Testis (tissue), 3 donors: ENCODE measurements around the gene CACNB2. TPM values are rescaled to one million over a fixed set of nuclear protein-coding genes. Genes with fewer than 3 reads are reported as not detected.

Source experiments
- DNase-seq: peaks from one replicate; pipeline ENCODE4 v3.0.0-alpha.2; 2019
- H3K27ac ChIP-seq, 2 donors: fragments of 200-600 bp; sonication (generic); one replicate each; pipeline ENCODE4 v1.5.1; 2019
- H3K27me3 ChIP-seq: fragments of 200-600 bp; sonication (generic); one replicate; pipeline ENCODE4 v1.5.1; 2019
- H3K36me3 ChIP-seq: fragments of 200-600 bp; sonication (generic); one replicate; pipeline ENCODE4 v1.5.1; 2017; ENCODE audit warnings: low read depth; ENCODE audit errors: missing control alignments
- H3K4me1 ChIP-seq: fragments of 200-600 bp; sonication (generic); one replicate; pipeline ENCODE4 v1.5.1; 2019
- H3K4me3 ChIP-seq, 2 donors: fragments of 200-600 bp; sonication (generic); one replicate each; pipeline ENCODE4 v1.5.1; 2017 to 2019
- H3K9me3 ChIP-seq: fragments of 200-600 bp; sonication (generic); one replicate; pipeline ENCODE4 v1.5.1; 2017
- POLR2A ChIP-seq: fragments of 450-650 bp; IDR thresholded peaks from one replicate; pipeline ENCODE4 v1.6.1; 2017; ENCODE audit warnings: antibody characterized with exemption, mild to moderate bottlenecking, moderate library complexity
- WGBS, 2 donors: methylation state at CpG; one replicate each; pipeline ENCODE4 v1.1.5; 2018; 5-methylcytosine and 5-hydroxymethylcytosine counted together
- intact Hi-C: fragments of 100-400 bp; cut with DNase I; formaldehyde crosslinking; loops from one replicate; pipeline ENCODE4 v1.15.1; 2023; ENCODE audit warnings: low total_unique reads
- polyA plus RNA-seq: library from polyadenylated mRNA; stranded (reverse); fragments of 350-450 nt; fragmentation: Illumina TruSeq; extraction: RNeasy Lipid Tissue Mini Kit (QIAGEN cat#74804); gene quantifications from one replicate; pipeline ENCODE4 v1.2.3, GENCODE V29; 2014; ENCODE audit warnings: low read depth, low replicate concordance; ENCODE audit not compliant: insufficient read depth
- total RNA-seq, 2 donors: library from RNA; depleted of rRNA; stranded (reverse); fragments of >200 nt; gene quantifications; one replicate each; pipeline ENCODE4 v1.2.3, GENCODE V29; 2016
- TF ChIP-seq, protein P1 (sequence below), 3 experiments: fragments of 450-650 bp in 2 of 3; fragments of 200-600 bp in 1 of 3; sonication (generic) in 1 of 3; IDR thresholded peaks; one replicate each; pipeline ENCODE4 v1.5.1; 2016 to 2019; ENCODE audit warnings: antibody characterized with exemption in 3 of 3, mild to moderate bottlenecking in 2 of 3, moderate library complexity in 1 of 3

Gene CACNB2
- total and polyA plus RNA-seq, 3 donors from 2014 or later: 1.3 to 4.8 (median 1.4) TPM

DNA sequence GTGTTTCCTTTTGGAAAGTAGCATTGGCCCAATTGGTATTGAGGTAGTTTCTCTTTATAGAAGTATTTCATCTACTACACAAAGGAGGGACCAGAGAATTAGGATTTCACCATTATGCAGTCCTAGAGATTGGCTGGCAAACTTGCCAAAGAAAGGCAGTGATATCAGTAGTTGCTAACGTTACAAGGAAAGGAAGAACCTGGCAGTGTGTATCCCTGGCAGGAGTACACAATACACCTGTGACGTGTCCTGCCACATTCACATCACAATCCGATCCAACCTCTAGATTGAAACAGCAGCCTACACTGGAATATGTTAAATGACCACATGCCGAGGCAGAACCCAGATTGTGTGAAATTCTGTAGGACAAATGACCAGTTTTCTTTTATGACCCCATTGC, 81.7 kb downstream of the CACNB2 start:
- intact Hi-C loops: no loop called here
- no peak overlapping the region for H3K27ac ChIP-seq
- peaks cover 11% of the 10 kb centered on the region for H3K4me1 ChIP-seq
- H3K4me3 ChIP-seq: no peak overlapping the region
- no peaks in the 10 kb centered on the region for H3K9me3 ChIP-seq
- TF ChIP-seq POLR2A: no peak
- TF ChIP-seq, protein P1, sequence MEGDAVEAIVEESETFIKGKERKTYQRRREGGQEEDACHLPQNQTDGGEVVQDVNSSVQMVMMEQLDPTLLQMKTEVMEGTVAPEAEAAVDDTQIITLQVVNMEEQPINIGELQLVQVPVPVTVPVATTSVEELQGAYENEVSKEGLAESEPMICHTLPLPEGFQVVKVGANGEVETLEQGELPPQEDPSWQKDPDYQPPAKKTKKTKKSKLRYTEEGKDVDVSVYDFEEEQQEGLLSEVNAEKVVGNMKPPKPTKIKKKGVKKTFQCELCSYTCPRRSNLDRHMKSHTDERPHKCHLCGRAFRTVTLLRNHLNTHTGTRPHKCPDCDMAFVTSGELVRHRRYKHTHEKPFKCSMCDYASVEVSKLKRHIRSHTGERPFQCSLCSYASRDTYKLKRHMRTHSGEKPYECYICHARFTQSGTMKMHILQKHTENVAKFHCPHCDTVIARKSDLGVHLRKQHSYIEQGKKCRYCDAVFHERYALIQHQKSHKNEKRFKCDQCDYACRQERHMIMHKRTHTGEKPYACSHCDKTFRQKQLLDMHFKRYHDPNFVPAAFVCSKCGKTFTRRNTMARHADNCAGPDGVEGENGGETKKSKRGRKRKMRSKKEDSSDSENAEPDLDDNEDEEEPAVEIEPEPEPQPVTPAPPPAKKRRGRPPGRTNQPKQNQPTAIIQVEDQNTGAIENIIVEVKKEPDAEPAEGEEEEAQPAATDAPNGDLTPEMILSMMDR (IDR thresholded peaks at IDR 0.05): no peak
- DNase-seq: no peak
- WGBS, 2 donors: 51 to 56% methylated on average over 4 of the region's 4 CpGs
- no peaks in the 10 kb centered on the region for H3K36me3 ChIP-seq
- no peaks in the 10 kb centered on the region for H3K27me3 ChIP-seq

- TF ChIP-seq POLR2A: no peak
- TF ChIP-seq, protein P1 (IDR thresholded peaks at IDR 0.05): no peak
- WGBS, 2 donors: 62 to 83% methylated on average over 3 of the region's 3 CpGs
- Histone ChIP-seq H3K27ac (no peak overlapping the region), H3K27me3 (no peaks in the 10 kb centered on the region), H3K9me3 (no peaks in the 10 kb centered on the region), H3K4me3 (no peak overlapping the region), H3K4me1 (peaks cover 11% of the 10 kb centered on the region), H3K36me3 (no peaks in the 10 kb centered on the region)
- intact Hi-C loops: no loop called here
- DNase-seq: no peak
Measured at GRCh38 chr10:18222866-18223265, 82.6 kb downstream of the CACNB2 start.

DNA sequence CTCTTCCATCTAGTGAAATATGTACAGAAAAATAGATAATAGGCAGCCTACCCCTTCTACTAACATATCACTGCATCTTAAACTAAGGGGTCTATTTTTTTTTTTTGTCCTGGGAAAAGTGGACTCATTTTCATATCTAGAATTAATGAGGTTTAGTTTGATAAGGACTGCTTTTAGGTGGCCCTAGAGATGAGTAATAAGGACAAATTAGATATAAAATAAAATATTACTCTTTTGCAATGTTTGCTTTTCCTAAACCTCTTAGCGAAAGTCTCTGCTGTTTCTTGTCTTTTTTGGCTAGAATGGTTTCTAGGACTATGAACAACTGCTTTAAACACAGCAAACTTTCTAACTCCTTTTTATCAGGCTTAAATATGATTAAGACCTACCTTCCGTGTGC, 83.7 kb downstream of the CACNB2 start:
- intact Hi-C loops: no loop called here
- 54 to 58% methylated on average over 2 of the region's 2 CpGs for WGBS, 2 donors
- H3K27ac ChIP-seq: peak overlapping the region in 1 of 2 donors; percentile 61
- DNase-seq: no peak
- no peaks in the 10 kb centered on the region for H3K27me3 ChIP-seq
- no peak overlapping the region for H3K4me3 ChIP-seq
- TF ChIP-seq POLR2A: no peak
- TF ChIP-seq, protein P1 (IDR thresholded peaks at IDR 0.05): no peak
- H3K9me3 ChIP-seq: no peaks in the 10 kb centered on the region
- peaks cover 11% of the 10 kb centered on the region for H3K4me1 ChIP-seq
- no peaks in the 10 kb centered on the region for H3K36me3 ChIP-seq

- Histone ChIP-seq H3K4me1 (peaks cover 11% of the 10 kb centered on the region), H3K9me3 (no peaks in the 10 kb centered on the region), H3K27me3 (no peaks in the 10 kb centered on the region), H3K27ac (peak overlapping the region in 1 of 2 donors; percentile 61), H3K4me3 (no peak overlapping the region), H3K36me3 (no peaks in the 10 kb centered on the region)
- WGBS, 2 donors: 52 to 60% methylated on average over 12 of the region's 12 CpGs
- TF ChIP-seq, protein P1 (IDR thresholded peaks at IDR 0.05): no peak
- TF ChIP-seq POLR2A: no peak
- intact Hi-C loops: no loop called here
- peak; percentile 30 for DNase-seq
Measured at GRCh38 chr10:18224626-18225445, 84.6 kb downstream of the CACNB2 start.

DNA sequence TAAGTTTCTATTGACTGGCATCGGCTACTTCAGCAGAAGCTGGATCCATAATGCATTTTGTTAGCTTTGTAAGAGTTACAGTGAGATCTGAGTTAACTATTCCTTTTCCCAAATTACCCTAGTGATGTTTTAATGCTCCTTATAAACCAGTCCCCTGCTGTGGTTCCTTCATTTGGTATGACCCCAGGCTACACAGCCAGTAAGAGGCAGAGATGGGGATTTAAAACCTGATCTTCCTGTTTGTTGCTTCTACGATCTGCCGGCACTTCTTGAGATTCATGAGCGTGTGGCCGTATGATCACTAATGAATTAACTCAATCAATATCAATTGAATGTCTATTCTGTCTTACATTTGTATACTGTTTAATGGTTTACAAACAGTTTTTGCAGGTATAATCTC, 86.1 kb downstream of the CACNB2 start:
- Histone ChIP-seq H3K4me1 (peaks cover 11% of the 10 kb centered on the region), H3K27ac (no peak overlapping the region), H3K4me3 (no peak overlapping the region), H3K27me3 (no peaks in the 10 kb centered on the region), H3K9me3 (no peaks in the 10 kb centered on the region), H3K36me3 (no peaks in the 10 kb centered on the region)
- TF ChIP-seq POLR2A: no peak
- TF ChIP-seq, protein P1 (IDR thresholded peaks at IDR 0.05): no peak
- 90 to 93% methylated on average over 5 of the region's 5 CpGs for WGBS, 2 donors
- DNase-seq: no peak
- intact Hi-C loops: no loop called here
